GDM1 (cell line): ENCODE measurements around the gene NIT2.
"Not testable (repeated sequence)": the region's sequence is repeated elsewhere in the genome, so short reads cannot be mapped to it uniquely, and the experiment has no call there.

ENCODE experiments used
- DNase-seq: peaks from one replicate; lab custom pipeline; 2025; lab: John Stamatoyannopoulos, UW

NIT2 gene, protein sequence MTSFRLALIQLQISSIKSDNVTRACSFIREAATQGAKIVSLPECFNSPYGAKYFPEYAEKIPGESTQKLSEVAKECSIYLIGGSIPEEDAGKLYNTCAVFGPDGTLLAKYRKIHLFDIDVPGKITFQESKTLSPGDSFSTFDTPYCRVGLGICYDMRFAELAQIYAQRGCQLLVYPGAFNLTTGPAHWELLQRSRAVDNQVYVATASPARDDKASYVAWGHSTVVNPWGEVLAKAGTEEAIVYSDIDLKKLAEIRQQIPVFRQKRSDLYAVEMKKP

DNA sequence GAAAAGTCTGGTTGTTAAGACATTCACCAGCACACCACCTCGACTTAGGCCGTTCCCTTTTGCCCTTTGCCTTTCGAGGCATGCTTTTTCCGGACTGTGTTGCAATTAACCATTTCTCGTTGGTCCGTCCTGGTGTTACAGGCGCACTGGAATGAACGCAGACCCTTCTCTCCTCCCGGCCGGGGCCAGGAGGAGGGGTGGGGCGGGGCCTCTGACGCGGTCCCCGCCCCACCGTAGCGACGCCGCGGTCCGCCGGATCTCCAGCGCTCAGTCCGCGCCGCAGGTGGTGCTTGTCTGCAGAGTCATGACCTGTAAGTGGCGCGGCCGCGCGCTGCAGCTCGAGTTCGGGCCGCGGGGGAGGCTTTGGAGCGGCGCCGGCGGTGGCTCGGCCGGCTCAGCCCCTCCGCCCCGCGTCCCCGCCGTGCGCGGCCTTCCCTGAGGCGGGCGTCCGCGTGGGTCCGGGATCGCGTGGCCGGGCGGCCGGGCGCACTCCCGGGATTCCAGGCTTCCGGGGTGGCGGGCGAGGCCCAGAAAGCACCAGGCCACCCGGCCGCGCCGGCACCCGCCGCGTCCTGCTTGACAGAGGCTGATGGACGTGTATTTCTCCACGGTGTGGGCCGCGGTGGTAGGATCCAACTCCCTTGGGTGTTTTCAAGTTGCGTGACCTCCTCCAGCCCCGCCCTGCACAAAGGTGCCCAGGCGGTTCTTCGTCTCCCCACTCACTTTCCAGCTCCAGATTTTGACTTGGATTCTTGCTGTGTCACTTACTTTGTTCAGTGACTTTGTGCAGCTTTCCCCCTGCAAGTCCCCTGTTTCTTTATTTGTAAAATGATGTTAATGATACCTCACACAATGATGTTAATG lies at the start of gene NIT2:
Gene NIT2 (plus strand): TSS at position 270 of the 864 bp plus-strand sequence. CDS start 35 bp downstream, at position 305.
- peak; percentile 66 for DNase-seq

- no peak for DNase-seq
Measured at GRCh38 chr3:100288288-100288894, 46.2 kb upstream of the NIT2 start.

GRCh38 chr3:100289339-100289738 lies 45.2 kb upstream of the NIT2 start:
- DNase-seq: peak; percentile 86

DNA sequence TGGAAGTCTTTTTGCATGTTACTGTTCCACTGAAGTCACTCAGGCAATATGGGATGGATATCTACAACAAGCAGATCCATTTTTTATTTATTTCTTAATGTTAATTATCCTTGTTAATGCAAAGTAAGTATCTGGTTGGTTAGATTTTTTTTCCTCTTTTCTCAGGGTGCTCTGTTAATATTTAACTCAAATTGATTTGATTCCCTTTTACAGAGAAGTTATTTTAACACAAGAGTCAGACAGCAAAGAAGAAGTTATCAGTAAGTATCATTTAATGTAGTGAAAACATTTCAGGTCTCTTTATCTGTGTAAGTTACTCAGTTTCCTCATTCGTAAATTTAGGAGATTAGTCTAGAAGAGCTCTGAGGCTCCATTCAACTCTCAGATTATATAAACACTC lies 39.5 kb upstream of the NIT2 start:
- no peak for DNase-seq

- no peak for DNase-seq
Measured at GRCh38 chr3:100297784-100298183, 36.8 kb upstream of the NIT2 start.

DNA sequence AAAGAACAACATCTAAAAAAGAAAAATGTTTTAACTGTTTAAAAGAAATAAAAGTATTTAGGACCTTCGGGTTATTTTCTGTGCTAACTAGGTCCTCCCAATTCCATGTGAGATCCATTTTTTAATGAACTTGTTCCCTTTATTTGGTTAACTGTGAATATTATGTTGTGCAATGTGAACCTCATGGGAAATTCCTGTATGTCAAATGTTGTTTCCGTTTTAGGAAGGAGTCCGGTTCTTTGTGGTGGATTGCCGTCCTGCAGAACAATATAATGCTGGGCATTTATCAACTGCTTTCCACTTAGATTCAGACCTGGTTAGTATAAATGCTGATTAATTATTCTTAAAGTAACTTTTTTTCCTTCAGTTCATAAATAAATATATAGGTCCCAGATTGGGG lies 35.5 kb upstream of the NIT2 start:
- no peak for DNase-seq

DNA sequence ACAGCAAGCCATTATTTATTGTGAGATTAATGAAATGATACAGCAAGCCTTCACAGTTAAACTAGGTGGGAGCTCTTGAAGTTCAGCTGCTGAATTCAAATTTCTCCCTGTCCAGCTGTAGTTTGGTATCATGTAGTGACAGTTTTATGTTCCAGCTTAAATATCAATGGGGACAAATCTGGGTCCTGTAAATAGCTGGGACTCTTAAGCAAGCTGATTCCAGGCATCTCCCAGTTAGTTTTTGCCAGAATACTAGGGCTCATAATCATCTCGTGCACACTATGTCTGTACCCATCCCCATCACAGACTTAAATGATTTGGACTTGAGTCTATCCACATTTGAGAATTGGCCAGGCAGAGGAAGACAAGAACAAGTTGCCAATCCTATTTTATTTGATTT lies 27.9 kb upstream of the NIT2 start:
- no peak for DNase-seq

GRCh38 chr3:100310355-100310965 lies 24.1 kb upstream of the NIT2 start:
- no peak for DNase-seq

DNA sequence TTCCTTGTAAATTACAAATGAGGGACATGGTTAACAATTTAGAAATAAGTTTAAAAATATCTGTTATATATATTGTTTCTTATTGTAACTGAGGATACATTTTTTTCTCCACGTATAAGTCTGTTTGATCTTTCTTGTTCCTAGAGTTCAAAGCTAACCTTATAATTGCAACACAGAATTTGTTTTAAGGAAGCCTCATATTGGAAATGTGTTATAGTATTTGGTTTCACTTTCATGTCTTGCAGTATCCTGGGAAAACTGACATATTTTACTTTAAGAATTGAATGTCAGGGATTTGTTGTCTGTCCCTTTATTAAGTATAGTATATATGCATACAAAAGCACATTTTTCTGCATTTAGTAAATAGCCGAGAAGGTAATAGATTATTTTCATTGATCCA lies 23.5 kb upstream of the NIT2 start:
- no peak for DNase-seq

DNA sequence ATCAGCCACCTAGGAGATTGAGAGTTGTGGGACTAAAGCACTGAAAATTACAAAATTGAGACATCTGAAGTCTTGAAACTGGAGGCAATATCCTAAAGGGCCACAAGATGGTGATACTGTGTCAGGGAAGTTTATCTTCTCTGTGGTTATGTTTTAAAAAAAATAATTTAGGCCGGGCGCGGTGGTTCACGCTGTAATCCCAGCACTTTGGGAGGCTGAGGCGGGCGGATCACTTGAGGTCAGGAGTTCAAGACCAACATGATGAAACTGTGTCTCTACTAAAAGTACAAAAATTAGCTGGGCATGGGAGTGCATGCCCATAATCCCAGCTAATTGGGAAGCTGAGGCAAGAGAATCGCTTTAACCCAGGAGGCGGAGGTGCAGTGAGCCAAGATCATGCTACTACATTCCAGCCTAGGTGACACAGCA lies 17.9 kb upstream of the NIT2 start:
- peak; percentile 27 for DNase-seq

- no peak for DNase-seq
Measured at GRCh38 chr3:100317912-100318311, 16.6 kb upstream of the NIT2 start.

- no peak for DNase-seq
Measured at GRCh38 chr3:100319951-100320350, 14.6 kb upstream of the NIT2 start.

GRCh38 chr3:100324044-100324443 lies 10.5 kb upstream of the NIT2 start:
- DNase-seq: no peak

DNA sequence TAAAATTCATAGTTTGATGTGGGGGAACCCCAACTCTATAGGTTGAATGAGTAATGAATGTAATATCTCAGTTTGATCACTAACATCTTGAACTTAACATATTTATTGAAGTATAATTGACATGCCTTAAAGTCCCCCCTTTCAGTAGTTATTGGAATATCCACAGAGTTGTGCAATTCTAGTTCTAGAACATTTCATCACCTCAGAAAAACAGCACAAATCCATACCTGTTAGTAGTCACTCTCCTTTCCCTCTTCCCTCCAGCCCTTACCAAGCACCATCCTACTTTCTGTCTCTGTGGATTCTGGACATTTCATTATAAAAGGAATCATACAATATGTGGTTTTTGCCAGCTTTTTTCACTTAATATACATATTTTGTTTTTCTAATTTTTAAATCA lies 8.7 kb upstream of the NIT2 start:
- no peak for DNase-seq

- DNase-seq: not testable (repeated sequence)
Measured at GRCh38 chr3:100327377-100327776, 7.2 kb upstream of the NIT2 start.

GRCh38 chr3:100329800-100330489 lies 4.6 kb upstream of the NIT2 start:
- DNase-seq: no peak

DNA sequence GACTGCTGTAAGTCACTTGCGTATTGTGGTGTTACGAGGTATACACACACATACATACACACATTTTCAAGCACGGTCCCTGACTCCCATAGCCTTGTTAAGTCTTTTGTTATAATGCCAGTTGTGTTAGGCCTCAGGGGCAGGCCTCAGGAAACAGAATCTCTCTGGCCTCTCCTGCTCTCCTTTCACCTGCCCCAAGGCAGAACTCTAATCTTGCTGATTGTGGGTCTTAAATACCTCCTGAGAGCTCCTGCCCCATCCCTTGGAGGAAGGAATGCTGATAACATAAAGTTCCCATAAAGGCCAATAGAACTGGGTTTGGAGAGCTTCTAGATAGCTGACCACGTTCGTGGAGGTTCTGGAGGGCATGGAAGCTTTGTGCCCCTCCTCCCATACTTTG lies 3.9 kb upstream of the NIT2 start:
- no peak for DNase-seq

DNA sequence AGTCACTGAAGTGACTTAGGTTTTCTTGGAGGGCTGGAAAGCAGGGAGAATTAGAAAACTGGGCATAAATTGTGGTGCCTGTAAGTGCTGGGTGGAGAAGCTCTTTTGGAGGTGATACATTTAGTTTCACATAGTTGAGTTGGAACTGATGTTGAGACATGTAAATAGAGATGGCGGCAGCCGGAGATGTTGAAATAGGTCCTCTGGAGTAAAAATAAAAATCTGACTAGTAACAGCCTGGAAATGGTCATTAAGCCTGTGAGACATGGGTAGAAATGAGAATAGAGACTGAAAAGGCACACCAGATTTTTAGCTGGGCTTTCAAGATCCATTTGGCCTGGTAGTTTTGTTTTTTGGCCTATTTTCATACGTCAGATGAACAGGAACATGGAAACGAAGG lies 2.9 kb upstream of the NIT2 start:
- no peak for DNase-seq

GRCh38 chr3:100333051-100333450 lies 1.5 kb upstream of the NIT2 start:
- no peak for DNase-seq

DNA sequence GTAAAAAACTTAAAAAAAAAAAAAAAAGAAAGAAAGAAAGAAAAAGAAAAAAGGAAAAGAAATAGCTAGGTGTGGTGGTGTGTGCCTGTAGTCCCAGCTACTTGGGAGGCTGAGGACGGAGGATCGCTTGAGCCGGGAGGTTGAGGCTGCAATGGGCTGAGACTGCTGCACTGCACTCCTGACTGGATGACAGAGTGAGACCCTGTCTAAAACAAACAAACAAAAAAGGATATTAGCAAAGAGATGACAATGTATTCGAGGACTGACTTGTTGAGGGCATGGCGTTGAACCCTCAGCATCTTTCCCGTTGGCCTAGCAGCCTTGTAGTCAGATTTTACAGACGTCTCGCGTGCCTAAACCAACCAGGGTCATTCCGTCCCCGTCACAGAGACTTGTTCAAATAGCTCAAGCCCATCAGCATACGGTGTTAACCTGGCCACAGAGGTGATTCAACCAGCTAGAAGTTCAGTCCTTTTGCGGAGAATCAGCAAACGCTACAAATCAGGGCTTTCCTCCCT lies 528 bp upstream of the NIT2 start:
- no peak for DNase-seq

GRCh38 chr3:100335434-100335833 lies 877 bp downstream of the NIT2 start:
- DNase-seq: no peak

DNA sequence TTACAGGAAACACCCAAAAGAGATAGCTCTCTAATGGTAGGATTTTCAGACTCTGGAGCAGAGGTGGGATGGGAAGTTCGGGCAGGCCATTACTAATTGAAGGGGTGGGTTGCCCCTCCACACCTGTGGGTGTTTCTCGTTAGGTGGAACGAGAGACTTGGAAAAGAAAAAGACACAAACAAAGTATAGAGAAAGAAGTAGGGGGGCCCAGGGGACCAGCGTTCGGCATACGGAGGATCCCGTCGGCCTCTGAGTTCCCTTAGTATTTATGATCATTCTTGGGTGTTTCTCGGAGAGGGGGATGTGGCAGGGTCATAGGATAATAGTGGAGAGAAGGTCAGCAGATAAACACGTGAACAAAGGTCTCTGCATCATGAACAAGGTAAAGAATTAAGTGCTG lies 1.7 kb downstream of the NIT2 start:
- not testable (repeated sequence) for DNase-seq
